Activated naive CD4-positive, alpha-beta T cell treated with anti-CD3 and anti-CD28 coated beads, Interleukin-2, amount 50 U/mL, for 24 hours (primary cell): ENCODE measurements around the gene STARD3.

ENCODE experiments used
- H3K27ac Mint-ChIP-seq: one replicate; pipeline ENCODE4 v1.8.0; 2021; ENCODE audit warnings: mild to moderate bottlenecking, mixed read lengths
- H3K27me3 Mint-ChIP-seq: one replicate; pipeline ENCODE4 v1.8.0; 2021; ENCODE audit warnings: mixed read lengths
- H3K36me3 Mint-ChIP-seq: one replicate; pipeline ENCODE4 v1.8.0; 2021; ENCODE audit warnings: mixed read lengths
- H3K4me1 Mint-ChIP-seq: one replicate; pipeline ENCODE4 v1.8.0; 2021; ENCODE audit warnings: mixed read lengths
- H3K4me3 Mint-ChIP-seq: one replicate; pipeline ENCODE4 v1.8.0; 2021; ENCODE audit warnings: mild to moderate bottlenecking, mixed read lengths
- H3K9me3 Mint-ChIP-seq: one replicate; pipeline ENCODE4 v1.8.0; 2021; ENCODE audit warnings: mixed read lengths

The STARD3 gene

GRCh38 chr17:39675390-39676082 lies 38.6 kb downstream of the STARD3 start:
- Mint-ChIP-seq H3K27ac (no peak overlapping the region), H3K27me3 (no peaks in the 10 kb centered on the region), H3K4me1 (peaks cover 61% of the 10 kb centered on the region), H3K4me3 (no peak overlapping the region), H3K36me3 (peaks cover 1% of the 10 kb centered on the region), H3K9me3 (no peaks in the 10 kb centered on the region)

GRCh38 chr17:39676198-39676819 lies 39.4 kb downstream of the STARD3 start:
- Mint-ChIP-seq H3K36me3 (peaks cover 2% of the 10 kb centered on the region), H3K4me1 (peaks cover 69% of the 10 kb centered on the region), H3K27ac (peak overlapping the region; percentile 79), H3K27me3 (no peaks in the 10 kb centered on the region), H3K4me3 (no peak overlapping the region), H3K9me3 (no peaks in the 10 kb centered on the region)

- no peaks in the 10 kb centered on the region for H3K27me3 Mint-ChIP-seq
- peaks cover 65% of the 10 kb centered on the region for H3K4me1 Mint-ChIP-seq
- peaks cover 2% of the 10 kb centered on the region for H3K36me3 Mint-ChIP-seq
- no peak overlapping the region for H3K4me3 Mint-ChIP-seq
- no peaks in the 10 kb centered on the region for H3K9me3 Mint-ChIP-seq
- H3K27ac Mint-ChIP-seq: no peak overlapping the region
Observed at GRCh38 chr17:39677072-39677471, 40.1 kb downstream of the STARD3 start.

- Mint-ChIP-seq H3K27ac (peak overlapping the region; percentile 17), H3K4me3 (no peak overlapping the region), H3K36me3 (peaks cover 4% of the 10 kb centered on the region), H3K27me3 (no peaks in the 10 kb centered on the region), H3K9me3 (no peaks in the 10 kb centered on the region), H3K4me1 (peaks cover 61% of the 10 kb centered on the region)
Observed at GRCh38 chr17:39677542-39678339, 40.8 kb downstream of the STARD3 start.

- H3K9me3 Mint-ChIP-seq: no peaks in the 10 kb centered on the region
- no peaks in the 10 kb centered on the region for H3K27me3 Mint-ChIP-seq
- peak overlapping the region; percentile 96 for H3K27ac Mint-ChIP-seq
- peaks cover 4% of the 10 kb centered on the region for H3K36me3 Mint-ChIP-seq
- peaks cover 64% of the 10 kb centered on the region for H3K4me1 Mint-ChIP-seq
- H3K4me3 Mint-ChIP-seq: no peak overlapping the region
Observed at GRCh38 chr17:39678340-39679116, 41.6 kb downstream of the STARD3 start.

GRCh38 chr17:39679521-39680192 lies 42.7 kb downstream of the STARD3 start:
- H3K36me3 Mint-ChIP-seq: peaks cover 6% of the 10 kb centered on the region
- H3K9me3 Mint-ChIP-seq: no peaks in the 10 kb centered on the region
- peak overlapping the region; percentile 96 for H3K27ac Mint-ChIP-seq
- H3K4me3 Mint-ChIP-seq: peak overlapping the region; percentile 15
- no peaks in the 10 kb centered on the region for H3K27me3 Mint-ChIP-seq
- peaks cover 64% of the 10 kb centered on the region for H3K4me1 Mint-ChIP-seq

- H3K27ac Mint-ChIP-seq: no peak overlapping the region
- H3K4me3 Mint-ChIP-seq: no peak overlapping the region
- no peaks in the 10 kb centered on the region for H3K9me3 Mint-ChIP-seq
- H3K36me3 Mint-ChIP-seq: peaks cover 10% of the 10 kb centered on the region
- H3K27me3 Mint-ChIP-seq: no peaks in the 10 kb centered on the region
- peaks cover 52% of the 10 kb centered on the region for H3K4me1 Mint-ChIP-seq
Observed at GRCh38 chr17:39683295-39683939, 46.5 kb downstream of the STARD3 start.

GRCh38 chr17:39684369-39685192 lies 47.6 kb downstream of the STARD3 start:
- Mint-ChIP-seq H3K27ac (peak overlapping the region; percentile 35), H3K4me1 (peaks cover 48% of the 10 kb centered on the region), H3K36me3 (peaks cover 13% of the 10 kb centered on the region)

GRCh38 chr17:39687101-39687545 lies 50.2 kb downstream of the STARD3 start:
- Mint-ChIP-seq H3K4me1 (peaks cover 31% of the 10 kb centered on the region), H3K4me3 (peak overlapping the region; percentile 99), H3K27me3 (no peaks in the 10 kb centered on the region), H3K9me3 (no peaks in the 10 kb centered on the region), H3K36me3 (peaks cover 11% of the 10 kb centered on the region), H3K27ac (peak overlapping the region; percentile 96)

More at GRCh38 chr17:39684369-39685192, 47.6 kb downstream of the STARD3 start:
- no peaks in the 10 kb centered on the region for H3K9me3 Mint-ChIP-seq
- no peak overlapping the region for H3K4me3 Mint-ChIP-seq
- no peaks in the 10 kb centered on the region for H3K27me3 Mint-ChIP-seq

- Mint-ChIP-seq H3K4me1 (peaks cover 31% of the 10 kb centered on the region), H3K4me3 (peak within 1 kb of the TSS; percentile 99)
Observed at GRCh38 chr17:39687546-39688474, 50.9 kb downstream of the STARD3 start, which contains the start of gene PGAP3. Gene PGAP3, minus strand, starts transcription at chr17:39688057. Its CDS starts 43 bp downstream, at chr17:39688014.

GRCh38 chr17:39688475-39688835 lies 51.5 kb downstream of the STARD3 start:
- peaks cover 28% of the 10 kb centered on the region for H3K4me1 Mint-ChIP-seq
- peak overlapping the region; percentile 99 for H3K4me3 Mint-ChIP-seq
- H3K27ac Mint-ChIP-seq: peak overlapping the region; percentile 96
- no peaks in the 10 kb centered on the region for H3K27me3 Mint-ChIP-seq
- no peaks in the 10 kb centered on the region for H3K9me3 Mint-ChIP-seq
- peaks cover 9% of the 10 kb centered on the region for H3K36me3 Mint-ChIP-seq

More at GRCh38 chr17:39687546-39688474, 50.9 kb downstream of the STARD3 start, which contains the start of gene PGAP3:
- Mint-ChIP-seq H3K36me3 (peaks cover 9% of the 10 kb centered on the region), H3K27ac (peak within 1 kb of the TSS; percentile 96), H3K9me3 (no peaks in the 10 kb centered on the region), H3K27me3 (no peaks in the 10 kb centered on the region)

GRCh38 chr17:39688945-39689344 lies 52.0 kb downstream of the STARD3 start:
- Mint-ChIP-seq H3K27ac (no peak overlapping the region), H3K4me1 (peaks cover 28% of the 10 kb centered on the region), H3K4me3 (peak overlapping the region; percentile 99), H3K36me3 (peaks cover 9% of the 10 kb centered on the region), H3K9me3 (no peaks in the 10 kb centered on the region), H3K27me3 (no peaks in the 10 kb centered on the region)

GRCh38 chr17:39694593-39694992 lies 57.6 kb downstream of the STARD3 start:
- no peak overlapping the region for H3K27ac Mint-ChIP-seq
- H3K27me3 Mint-ChIP-seq: peaks cover 9% of the 10 kb centered on the region
- H3K36me3 Mint-ChIP-seq: peaks cover 3% of the 10 kb centered on the region

More at GRCh38 chr17:39694593-39694992, 57.6 kb downstream of the STARD3 start:
- Mint-ChIP-seq H3K4me1 (peaks cover 6% of the 10 kb centered on the region), H3K4me3 (no peak overlapping the region), H3K9me3 (no peaks in the 10 kb centered on the region)
